Erythroblast (primary cell): Measurements from ENCODE around the gene ELF1.
"Not testable (repeated sequence)": the region's sequence is repeated elsewhere in the genome, so short reads cannot be mapped to it uniquely, and the experiment has no call there.

Source experiments
- GATA1 ChIP-seq: IDR thresholded peaks from 2 replicates; pipeline ENCODE4 v1.6.1; 2011; ENCODE audit warnings: low read depth, mild to moderate bottlenecking, control low read depth, low read length, moderate library complexity
- POLR2A ChIP-seq: IDR thresholded peaks from 2 replicates; pipeline ENCODE4 v1.6.1; 2011; ENCODE audit warnings: mild to moderate bottlenecking, low read length

DNA sequence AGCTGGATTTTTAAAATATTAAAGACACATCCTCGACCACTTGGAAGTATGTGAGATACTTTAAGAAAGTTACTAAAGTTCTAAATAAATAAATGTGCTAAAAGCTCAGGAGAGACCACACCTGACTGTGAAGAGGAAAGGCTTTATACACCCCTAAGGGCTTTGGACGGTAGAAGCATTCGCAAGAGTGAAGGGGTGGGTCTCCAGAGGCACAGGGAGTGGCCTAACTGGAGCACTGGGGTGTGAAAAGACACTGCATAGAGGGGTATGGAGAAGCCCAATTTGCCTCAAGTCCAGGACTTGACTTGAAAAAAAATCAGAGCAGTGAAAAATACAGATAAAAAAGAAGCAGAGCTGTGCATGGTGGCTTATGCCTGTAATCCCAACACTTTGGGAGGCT lies 125.5 kb downstream of the ELF1 start:
- TF ChIP-seq POLR2A, GATA1: not testable (repeated sequence)
